Hepatocyte (in vitro differentiated cells): ENCODE results near the gene ZNF527.

Source experiments
- EZH2 ChIP-seq: fragments of 200-600 bp; sonication (generic); IDR thresholded peaks from 2 replicates; pipeline ENCODE4 v1.6.1; 2016; ENCODE audit warnings: antibody characterized with exemption, mild to moderate bottlenecking, borderline replicate concordance
- EZH2phosphoT487 ChIP-seq: fragments of 200-600 bp; sonication (generic); IDR thresholded peaks from one replicate; pipeline ENCODE4 v1.6.1; 2018; ENCODE audit warnings: antibody characterized with exemption, mild to moderate bottlenecking, low read depth, moderate library complexity; ENCODE audit not compliant: unreplicated experiment, severe bottlenecking
- TF ChIP-seq, protein P1 (sequence below): fragments of 200-600 bp; sonication (generic); IDR thresholded peaks from 2 replicates; pipeline ENCODE4 v1.5.1; 2016; ENCODE audit warnings: antibody characterized with exemption, mild to moderate bottlenecking; ENCODE audit not compliant: poor library complexity

DNA sequence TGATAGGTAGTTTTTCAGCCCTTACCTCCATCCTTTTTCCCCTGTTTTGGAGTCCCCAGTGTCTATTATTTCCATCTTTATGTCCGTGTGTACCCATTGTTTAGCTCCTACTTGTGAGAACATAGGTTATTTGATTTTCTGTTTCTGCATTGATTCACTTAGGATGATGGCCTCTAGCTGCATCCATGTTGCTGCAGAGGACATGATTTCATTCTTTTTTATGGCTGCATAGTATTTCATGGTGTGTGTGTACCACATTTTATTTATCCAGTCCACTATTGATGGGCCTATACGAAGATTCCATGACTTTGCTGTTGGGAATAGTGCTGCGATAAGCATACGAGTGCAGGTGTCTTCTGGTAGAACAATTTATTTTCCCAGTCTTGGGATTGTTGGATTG lies 15.0 kb upstream of the ZNF527 start:
- TF ChIP-seq, protein P1, sequence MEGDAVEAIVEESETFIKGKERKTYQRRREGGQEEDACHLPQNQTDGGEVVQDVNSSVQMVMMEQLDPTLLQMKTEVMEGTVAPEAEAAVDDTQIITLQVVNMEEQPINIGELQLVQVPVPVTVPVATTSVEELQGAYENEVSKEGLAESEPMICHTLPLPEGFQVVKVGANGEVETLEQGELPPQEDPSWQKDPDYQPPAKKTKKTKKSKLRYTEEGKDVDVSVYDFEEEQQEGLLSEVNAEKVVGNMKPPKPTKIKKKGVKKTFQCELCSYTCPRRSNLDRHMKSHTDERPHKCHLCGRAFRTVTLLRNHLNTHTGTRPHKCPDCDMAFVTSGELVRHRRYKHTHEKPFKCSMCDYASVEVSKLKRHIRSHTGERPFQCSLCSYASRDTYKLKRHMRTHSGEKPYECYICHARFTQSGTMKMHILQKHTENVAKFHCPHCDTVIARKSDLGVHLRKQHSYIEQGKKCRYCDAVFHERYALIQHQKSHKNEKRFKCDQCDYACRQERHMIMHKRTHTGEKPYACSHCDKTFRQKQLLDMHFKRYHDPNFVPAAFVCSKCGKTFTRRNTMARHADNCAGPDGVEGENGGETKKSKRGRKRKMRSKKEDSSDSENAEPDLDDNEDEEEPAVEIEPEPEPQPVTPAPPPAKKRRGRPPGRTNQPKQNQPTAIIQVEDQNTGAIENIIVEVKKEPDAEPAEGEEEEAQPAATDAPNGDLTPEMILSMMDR: no peak
- TF ChIP-seq EZH2phosphoT487: no peak
- no peak for TF ChIP-seq EZH2
